H9 (cell line): ENCODE results near the gene VAV1. TPM values are rescaled to one million over a fixed set of nuclear protein-coding genes. Genes with fewer than 3 reads are reported as not detected.

Source experiments
- DNase-seq: peaks from one replicate; pipeline ENCODE4 v3.0.0-alpha.2; 2017
- H2AFZ ChIP-seq: one replicate; pipeline ENCODE4 v1.6.1; 2013; ENCODE audit warnings: mild to moderate bottlenecking, low read length, control low read depth, moderate library complexity
- H2AK5ac ChIP-seq: 2 replicates; pipeline ENCODE4 v1.6.1; 2013; ENCODE audit warnings: low read length, control low read depth, mixed read lengths; ENCODE audit not compliant: insufficient read length
- H2BK120ac ChIP-seq: one replicate; pipeline ENCODE4 v1.6.1; 2013; ENCODE audit warnings: low read depth, mild to moderate bottlenecking, low read length, control low read depth, inconsistent platforms; ENCODE audit not compliant: poor library complexity, severe bottlenecking
- H2BK12ac ChIP-seq: 2 replicates; pipeline ENCODE4 v1.6.1; 2013; ENCODE audit warnings: low read length, control low read depth, mixed read lengths, low read depth; ENCODE audit not compliant: insufficient read length
- H2BK15ac ChIP-seq: 2 replicates; pipeline ENCODE4 v1.6.1; 2013; ENCODE audit warnings: low read depth, low read length, control low read depth
- H2BK20ac ChIP-seq: one replicate; pipeline ENCODE4 v1.6.1; 2013; ENCODE audit warnings: low read depth, mild to moderate bottlenecking, low read length, control low read depth, inconsistent platforms; ENCODE audit not compliant: poor library complexity, severe bottlenecking
- H2BK5ac ChIP-seq: 2 replicates; pipeline ENCODE4 v1.6.1; 2013; ENCODE audit warnings: low read length, control low read depth, mixed read lengths; ENCODE audit not compliant: insufficient read length
- H3K14ac ChIP-seq: 2 replicates; pipeline ENCODE4 v1.6.1; 2013; ENCODE audit warnings: low read length, control low read depth; ENCODE audit not compliant: insufficient read depth
- H3K18ac ChIP-seq: 2 replicates; pipeline ENCODE4 v1.6.1; 2013; ENCODE audit warnings: low read depth, mild to moderate bottlenecking, mixed read lengths, low read length, control low read depth; ENCODE audit not compliant: insufficient read length
- H3K23ac ChIP-seq: 2 replicates; pipeline ENCODE4 v1.6.1; 2013; ENCODE audit warnings: low read length, control low read depth, mixed read lengths, low read depth; ENCODE audit not compliant: insufficient read length
- H3K23me2 ChIP-seq: 2 replicates; pipeline ENCODE4 v1.6.1; 2013; ENCODE audit warnings: low read depth, mild to moderate bottlenecking, mixed read lengths, low read length, control low read depth; ENCODE audit not compliant: insufficient read length, poor library complexity, severe bottlenecking
- H3K27ac ChIP-seq: 2 replicates; pipeline ENCODE4 v1.5.1; 2013; ENCODE audit warnings: low read length, control low read depth, mixed read lengths, low read depth; ENCODE audit not compliant: insufficient read length
- H3K27me3 ChIP-seq: 2 replicates; pipeline ENCODE4 v1.6.1; 2013; ENCODE audit warnings: low read length, control low read depth, inconsistent platforms; ENCODE audit not compliant: insufficient read depth
- H3K4ac ChIP-seq: 2 replicates; pipeline ENCODE4 v1.6.1; 2013; ENCODE audit warnings: low read depth, mild to moderate bottlenecking, control low read depth, inconsistent platforms, low read length, moderate library complexity
- H3K4me1 ChIP-seq: 2 replicates; pipeline ENCODE4 v1.6.1; 2013; ENCODE audit warnings: low read length, control low read depth, inconsistent platforms; ENCODE audit not compliant: insufficient read depth
- H3K4me2 ChIP-seq: 2 replicates; pipeline ENCODE4 v1.6.1; 2013; ENCODE audit warnings: low read length, control low read depth, mixed read lengths; ENCODE audit not compliant: insufficient read length, insufficient read depth
- H3K56ac ChIP-seq: 2 replicates; pipeline ENCODE4 v1.6.1; 2013; ENCODE audit warnings: low read depth, mild to moderate bottlenecking, mixed read lengths, low read length, control low read depth; ENCODE audit not compliant: insufficient read length
- H3K79me1 ChIP-seq: 2 replicates; pipeline ENCODE4 v1.6.1; 2013; ENCODE audit warnings: low read depth, mild to moderate bottlenecking, moderate library complexity, low read length, control low read depth, inconsistent platforms; ENCODE audit not compliant: insufficient read depth, poor library complexity, severe bottlenecking
- H3K79me2 ChIP-seq: 2 replicates; pipeline ENCODE4 v1.6.1; 2013; ENCODE audit warnings: low read length, control low read depth, inconsistent platforms; ENCODE audit not compliant: insufficient read depth
- H3K9ac ChIP-seq: 2 replicates; pipeline ENCODE4 v1.6.1; 2013; ENCODE audit warnings: low read length, control low read depth, mixed read lengths; ENCODE audit not compliant: insufficient read length; ENCODE audit errors: extremely low read depth
- H3K9me3 ChIP-seq: one replicate; pipeline ENCODE4 v1.6.1; 2013; ENCODE audit warnings: low read depth, low read length, inconsistent platforms; ENCODE audit not compliant: control insufficient read depth
- H3T11ph ChIP-seq: one replicate; pipeline ENCODE4 v1.6.1; 2013; ENCODE audit warnings: mild to moderate bottlenecking, low read length, control low read depth, inconsistent platforms
- H4K20me1 ChIP-seq: one replicate; pipeline ENCODE4 v1.6.1; 2013; ENCODE audit not compliant: control insufficient read depth, insufficient read length, insufficient read depth
- H4K5ac ChIP-seq: 2 replicates; pipeline ENCODE4 v1.6.1; 2013; ENCODE audit warnings: low read depth, mild to moderate bottlenecking, mixed read lengths, low read length, control low read depth; ENCODE audit not compliant: insufficient read length
- H4K8ac ChIP-seq: replicated peaks from 2 replicates; pipeline ENCODE4 v1.6.1; 2013; ENCODE audit warnings: low read length, control low read depth, mixed read lengths, low read depth; ENCODE audit not compliant: insufficient read length
- H4K91ac ChIP-seq: 2 replicates; pipeline ENCODE4 v1.6.1; 2013; ENCODE audit warnings: low read depth, mild to moderate bottlenecking, moderate library complexity, mixed read lengths, low read length, control low read depth; ENCODE audit not compliant: insufficient read length
- H3K27ac Mint-ChIP-seq, 3 experiments: 2 replicates in 2 of 3; 3 replicates in 1 of 3; pipeline ENCODE4 v1.8.0; 2020 to 2021; ENCODE audit warnings: mixed read lengths in 3 of 3, mild to moderate bottlenecking in 1 of 3, moderate library complexity in 1 of 3
- H3K27me3 Mint-ChIP-seq: 2 replicates; pipeline ENCODE4 v1.8.0; 2021; ENCODE audit warnings: low read depth, mild to moderate bottlenecking, moderate library complexity, mixed read lengths
- H3K36me3 Mint-ChIP-seq, 3 experiments: 2 replicates in 2 of 3; 3 replicates in 1 of 3; pipeline ENCODE4 v1.8.0; 2020 to 2021; ENCODE audit warnings: low read depth in 3 of 3, mixed read lengths in 3 of 3; ENCODE audit not compliant: insufficient read depth in 1 of 3
- H3K4me1 Mint-ChIP-seq, 2 experiments: 2 replicates each; pipeline ENCODE4 v1.8.0; 2020; ENCODE audit warnings: mixed read lengths in 2 of 2
- H3K4me3 Mint-ChIP-seq, 2 experiments: 2 replicates in 1 of 2; 3 replicates in 1 of 2; pipeline ENCODE4 v1.8.0; 2020 to 2021; ENCODE audit warnings: mild to moderate bottlenecking in 2 of 2, mixed read lengths in 2 of 2, moderate library complexity in 1 of 2
- H3K9me3 Mint-ChIP-seq, 2 experiments: 2 replicates in 1 of 2; 3 replicates in 1 of 2; pipeline ENCODE4 v1.8.0; 2020; ENCODE audit warnings: mild to moderate bottlenecking in 2 of 2, mixed read lengths in 2 of 2, moderate library complexity in 1 of 2
- WGBS: extraction: QIAGEN DNeasy Blood & Tissue Kit; methylation state at CpG from one replicate; pipeline ENCODE4 v1.1.7; 2013; ENCODE audit warnings: missing lambda C conversion rate, low lambda C conversion rate, mixed read lengths; ENCODE audit not compliant: insufficient read length; ENCODE audit errors: extremely low coverage; 5-methylcytosine and 5-hydroxymethylcytosine counted together
- total RNA-seq: library from RNA; stranded (reverse); gene quantifications from 2 replicates; pipeline ENCODE4 v1.2.1, GENCODE V29; 2021
- TF ChIP-seq, protein P1 (sequence below): fragments of 200-600 bp; sonication (generic); conservative IDR thresholded peaks from 3 replicates; pipeline ENCODE4 v1.8.0; 2021; ENCODE audit warnings: antibody characterized with exemption, mild to moderate bottlenecking

VAV1 gene
- total RNA-seq, 1 experiment from 2014 or later: 0.90 TPM

DNA sequence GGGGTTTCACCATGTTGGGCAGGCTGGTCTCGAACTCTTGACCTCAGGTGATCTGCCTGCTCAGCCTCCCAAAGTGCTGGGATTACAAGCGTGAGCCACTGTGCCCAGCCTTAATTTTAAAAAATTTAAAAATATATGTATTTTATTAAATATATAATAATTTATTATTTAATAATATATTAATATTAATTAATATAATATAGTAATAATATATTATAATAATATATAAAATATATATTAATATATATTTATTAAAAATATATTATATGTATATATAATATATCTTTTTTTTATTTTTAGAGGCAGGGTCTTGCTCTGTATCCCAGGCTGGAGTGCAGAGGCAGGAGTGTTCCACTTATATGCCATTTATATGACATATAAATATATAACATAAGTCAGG, 61.9 kb downstream of the VAV1 start:
- H4K91ac ChIP-seq: no peak overlapping the region
- Mint-ChIP-seq H3K27ac (no peak overlapping the region), H3K9me3 (peaks cover 2 to 73% of the 10 kb centered on the region in 2 experiments; a peak in 4 of 5 replicates)

More for the DNA sequence above, 61.9 kb downstream of the VAV1 start:
- Histone ChIP-seq H2AFZ (no peak overlapping the region), H3K23me2 (no peaks in the 10 kb centered on the region), H3K4me1 (no peaks in the 10 kb centered on the region), H4K8ac (no peak overlapping the region), H3K79me1 (no peaks in the 10 kb centered on the region), H3K4ac (no peak overlapping the region), H3K27ac (no peak overlapping the region), H4K20me1 (no peaks in the 10 kb centered on the region), H3K27me3 (no peaks in the 10 kb centered on the region), H3K9ac (no peak overlapping the region), H2BK120ac (no peak overlapping the region), H3T11ph (no peak overlapping the region), H2BK12ac (no peak overlapping the region), H2BK5ac (no peak overlapping the region), H3K79me2 (no peaks in the 10 kb centered on the region), H3K4me2 (no peak overlapping the region), H4K5ac (no peak overlapping the region), H2BK15ac (no peak overlapping the region), H3K14ac (no peak overlapping the region), H3K9me3 (no peaks in the 10 kb centered on the region), H3K18ac (no peak overlapping the region), H3K56ac (no peak overlapping the region), H2AK5ac (no peak overlapping the region), H3K23ac (no peak overlapping the region), H2BK20ac (no peak overlapping the region)
- WGBS: no CpG with 5 or more reads among the region's 2 CpGs
- DNase-seq: no peak
- no peaks in the 10 kb centered on the region; a peak in 1 of 7 replicates for H3K36me3 Mint-ChIP-seq
- TF ChIP-seq, protein P1, sequence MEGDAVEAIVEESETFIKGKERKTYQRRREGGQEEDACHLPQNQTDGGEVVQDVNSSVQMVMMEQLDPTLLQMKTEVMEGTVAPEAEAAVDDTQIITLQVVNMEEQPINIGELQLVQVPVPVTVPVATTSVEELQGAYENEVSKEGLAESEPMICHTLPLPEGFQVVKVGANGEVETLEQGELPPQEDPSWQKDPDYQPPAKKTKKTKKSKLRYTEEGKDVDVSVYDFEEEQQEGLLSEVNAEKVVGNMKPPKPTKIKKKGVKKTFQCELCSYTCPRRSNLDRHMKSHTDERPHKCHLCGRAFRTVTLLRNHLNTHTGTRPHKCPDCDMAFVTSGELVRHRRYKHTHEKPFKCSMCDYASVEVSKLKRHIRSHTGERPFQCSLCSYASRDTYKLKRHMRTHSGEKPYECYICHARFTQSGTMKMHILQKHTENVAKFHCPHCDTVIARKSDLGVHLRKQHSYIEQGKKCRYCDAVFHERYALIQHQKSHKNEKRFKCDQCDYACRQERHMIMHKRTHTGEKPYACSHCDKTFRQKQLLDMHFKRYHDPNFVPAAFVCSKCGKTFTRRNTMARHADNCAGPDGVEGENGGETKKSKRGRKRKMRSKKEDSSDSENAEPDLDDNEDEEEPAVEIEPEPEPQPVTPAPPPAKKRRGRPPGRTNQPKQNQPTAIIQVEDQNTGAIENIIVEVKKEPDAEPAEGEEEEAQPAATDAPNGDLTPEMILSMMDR: no peak
- H3K4me3 Mint-ChIP-seq: no peak overlapping the region
- H3K27me3 Mint-ChIP-seq: peaks cover 11% of the 10 kb centered on the region
- no peaks in the 10 kb centered on the region for H3K4me1 Mint-ChIP-seq
